HepG2 (cell line): ENCODE data around the gene ANKRD37. TPM values are rescaled to one million over a fixed set of nuclear protein-coding genes. Genes with fewer than 3 reads are reported as not detected.

ENCODE experiments used
- ARNT2 ChIP-seq: sonication (generic); formaldehyde crosslinking; IDR thresholded peaks from 2 replicates; pipeline ENCODE4 v1.8.0; 2022; ENCODE audit warnings: mild to moderate bottlenecking, low read depth, missing genetic modification reagents, moderate library complexity
- ATM ChIP-seq: fragments of 450-650 bp; IDR thresholded peaks from 2 replicates; pipeline ENCODE4 v1.7.1; 2017; ENCODE audit warnings: mild to moderate bottlenecking, borderline replicate concordance
- ATRX ChIP-seq: sonication (generic); formaldehyde crosslinking; IDR thresholded peaks from 2 replicates; pipeline ENCODE4 v1.4.0; 2020; ENCODE audit warnings: missing genetic modification reagents, borderline replicate concordance
- CAMTA2 ChIP-seq: sonication (generic); formaldehyde crosslinking; IDR thresholded peaks from 2 replicates; pipeline ENCODE4 v1.4.0; 2020; ENCODE audit warnings: mild to moderate bottlenecking, missing genetic modification reagents, borderline replicate concordance
- CENPBD1 ChIP-seq: sonication (generic); formaldehyde crosslinking; IDR thresholded peaks from 2 replicates; pipeline ENCODE4 v1.8.0; 2022; ENCODE audit warnings: missing genetic modification reagents, low read depth, mild to moderate bottlenecking, borderline replicate concordance
- CHCHD3 ChIP-seq: sonication (generic); formaldehyde crosslinking; IDR thresholded peaks from 2 replicates; pipeline ENCODE4 v1.8.0; 2022; ENCODE audit warnings: mild to moderate bottlenecking, missing genetic modification reagents, moderate library complexity
- JARID2 ChIP-seq: sonication (generic); formaldehyde crosslinking; IDR thresholded peaks from 2 replicates; pipeline ENCODE4 v1.8.1; 2023; ENCODE audit warnings: missing genetic modification reagents, inconsistent platforms; ENCODE audit not compliant: insufficient replicate concordance
- MLLT10 ChIP-seq: sonication (generic); formaldehyde crosslinking; IDR thresholded peaks from 2 replicates; pipeline ENCODE4 v1.4.0; 2020; ENCODE audit warnings: missing genetic modification reagents
- NPAS2 ChIP-seq: sonication (generic); formaldehyde crosslinking; IDR thresholded peaks from 2 replicates; pipeline ENCODE4 v1.8.0; 2022; ENCODE audit warnings: mild to moderate bottlenecking, missing genetic modification reagents, borderline replicate concordance
- RARA ChIP-seq: IDR thresholded peaks from 2 replicates; pipeline ENCODE4 v1.6.1; 2016; ENCODE audit warnings: missing genetic modification reagents, missing compliant biosample characterization
- RBFOX2 ChIP-seq: fragments of 200-400 bp; formaldehyde crosslinking; IDR thresholded peaks from 2 replicates; pipeline ENCODE4 v1.6.1; 2017; ENCODE audit warnings: low read depth, mild to moderate bottlenecking, low read length
- REPIN1 ChIP-seq: sonication (generic); formaldehyde crosslinking; IDR thresholded peaks from 2 replicates; pipeline ENCODE4 v1.8.0; 2022; ENCODE audit warnings: missing genetic modification reagents, low read depth, mild to moderate bottlenecking, borderline replicate concordance
- SPEN ChIP-seq: sonication (generic); formaldehyde crosslinking; IDR thresholded peaks from 2 replicates; pipeline ENCODE4 v1.5.1; 2020; ENCODE audit warnings: low read depth, mild to moderate bottlenecking, missing genetic modification reagents
- TCF7 ChIP-seq: sonication (generic); IDR thresholded peaks from 2 replicates; pipeline ENCODE4 v1.6.1; 2016; ENCODE audit warnings: antibody characterized with exemption, low read depth
- XRCC5 ChIP-seq: fragments of 200-400 bp; formaldehyde crosslinking; optimal IDR thresholded peaks from 2 replicates; pipeline ENCODE3; 2017; ENCODE audit warnings: mild to moderate bottlenecking, low read length
- ZC3H4 ChIP-seq: sonication (generic); formaldehyde crosslinking; IDR thresholded peaks from 2 replicates; pipeline ENCODE4 v1.4.0; 2020; ENCODE audit warnings: missing genetic modification reagents, borderline replicate concordance
- ZFP90 ChIP-seq: sonication (generic); formaldehyde crosslinking; IDR thresholded peaks from 2 replicates; pipeline ENCODE4 v1.8.0; 2022; ENCODE audit warnings: missing genetic modification reagents, mild to moderate bottlenecking, inconsistent platforms, borderline replicate concordance
- ZNF513 ChIP-seq: sonication (generic); formaldehyde crosslinking; conservative IDR thresholded peaks from 2 replicates; pipeline ENCODE4 v1.5.0; 2020; ENCODE audit warnings: missing genetic modification reagents
- ZNF563 ChIP-seq: sonication (generic); formaldehyde crosslinking; IDR thresholded peaks from 2 replicates; pipeline ENCODE4 v1.8.0; 2022; ENCODE audit warnings: mild to moderate bottlenecking, moderate library complexity, missing genetic modification reagents
- ZNF747 ChIP-seq: sonication (generic); formaldehyde crosslinking; IDR thresholded peaks from 2 replicates; pipeline ENCODE4 v1.8.1; 2023; ENCODE audit warnings: missing genetic modification reagents, mild to moderate bottlenecking, borderline replicate concordance
- ZSCAN12 ChIP-seq: sonication (generic); formaldehyde crosslinking; IDR thresholded peaks from 2 replicates; pipeline ENCODE4 v1.9.0; 2021; ENCODE audit warnings: mild to moderate bottlenecking, missing genetic modification reagents
- ZSCAN22 ChIP-seq: sonication (generic); formaldehyde crosslinking; IDR thresholded peaks from 2 replicates; pipeline ENCODE4 v1.4.0; 2020; ENCODE audit warnings: mild to moderate bottlenecking, missing genetic modification reagents
- polyA plus RNA-seq, 8 experiments: library from polyadenylated mRNA; depleted of rRNA in 3 of 8; stranded (reverse) in 7 of 8; unstranded in 1 of 8; fragments of >200 nt; fragmentation: Illumina TruSeq in 4 of 8; extraction: Trizol in 4 of 8; gene quantifications; 2 replicates each; pipeline versions ENCODE4 v1.2.1 to v1.2.3, GENCODE V29; 2011 to 2016; ENCODE audit warnings: low read depth in 4 of 8, missing spikeins in 1 of 8, mixed read lengths in 1 of 8; ENCODE audit not compliant: insufficient read depth in 1 of 8
- total RNA-seq, 5 experiments: library from RNA; depleted of rRNA; stranded (reverse); fragments of >200 nt; fragmentation: Illumina TruSeq; extraction: Trizol; gene quantifications; 2 replicates each; pipeline ENCODE4 v1.2.3, GENCODE V29; 2016; ENCODE audit warnings: low read depth in 1 of 5
- TF ChIP-seq, protein P1 (sequence below): sonication (generic); formaldehyde crosslinking; IDR thresholded peaks from 2 replicates; pipeline ENCODE4 v1.4.0; 2020; ENCODE audit warnings: missing genetic modification reagents
- TF ChIP-seq, protein P2 (sequence below): sonication (generic); formaldehyde crosslinking; IDR thresholded peaks from 2 replicates; pipeline ENCODE4 v1.4.0; 2020; ENCODE audit warnings: missing genetic modification reagents

The ANKRD37 gene
- total and polyA plus RNA-seq, 2 of the 13 experiments (the other 11 are each of a cell fraction or from before 2014, with no cell fraction given), result 2.2 to 51.4 TPM

GRCh38 chr4:185396724-185397385 lies at the start of gene ANKRD37 (continued):
- TF ChIP-seq ZNF513, result 0 out of 2 replicates have a peak, but pooled peaks have one; percentile 78
- peak; percentile 12; the same call in 1 of the 2 replicates for TF ChIP-seq RBFOX2
- TF ChIP-seq, protein P1, sequence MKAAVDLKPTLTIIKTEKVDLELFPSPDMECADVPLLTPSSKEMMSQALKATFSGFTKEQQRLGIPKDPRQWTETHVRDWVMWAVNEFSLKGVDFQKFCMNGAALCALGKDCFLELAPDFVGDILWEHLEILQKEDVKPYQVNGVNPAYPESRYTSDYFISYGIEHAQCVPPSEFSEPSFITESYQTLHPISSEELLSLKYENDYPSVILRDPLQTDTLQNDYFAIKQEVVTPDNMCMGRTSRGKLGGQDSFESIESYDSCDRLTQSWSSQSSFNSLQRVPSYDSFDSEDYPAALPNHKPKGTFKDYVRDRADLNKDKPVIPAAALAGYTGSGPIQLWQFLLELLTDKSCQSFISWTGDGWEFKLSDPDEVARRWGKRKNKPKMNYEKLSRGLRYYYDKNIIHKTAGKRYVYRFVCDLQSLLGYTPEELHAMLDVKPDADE (CRISPR knock-in tag), result no peak
- no peak for TF ChIP-seq NPAS2 (CRISPR knock-in tag)
- no peak for TF ChIP-seq ZNF563
- TF ChIP-seq, protein P2, sequence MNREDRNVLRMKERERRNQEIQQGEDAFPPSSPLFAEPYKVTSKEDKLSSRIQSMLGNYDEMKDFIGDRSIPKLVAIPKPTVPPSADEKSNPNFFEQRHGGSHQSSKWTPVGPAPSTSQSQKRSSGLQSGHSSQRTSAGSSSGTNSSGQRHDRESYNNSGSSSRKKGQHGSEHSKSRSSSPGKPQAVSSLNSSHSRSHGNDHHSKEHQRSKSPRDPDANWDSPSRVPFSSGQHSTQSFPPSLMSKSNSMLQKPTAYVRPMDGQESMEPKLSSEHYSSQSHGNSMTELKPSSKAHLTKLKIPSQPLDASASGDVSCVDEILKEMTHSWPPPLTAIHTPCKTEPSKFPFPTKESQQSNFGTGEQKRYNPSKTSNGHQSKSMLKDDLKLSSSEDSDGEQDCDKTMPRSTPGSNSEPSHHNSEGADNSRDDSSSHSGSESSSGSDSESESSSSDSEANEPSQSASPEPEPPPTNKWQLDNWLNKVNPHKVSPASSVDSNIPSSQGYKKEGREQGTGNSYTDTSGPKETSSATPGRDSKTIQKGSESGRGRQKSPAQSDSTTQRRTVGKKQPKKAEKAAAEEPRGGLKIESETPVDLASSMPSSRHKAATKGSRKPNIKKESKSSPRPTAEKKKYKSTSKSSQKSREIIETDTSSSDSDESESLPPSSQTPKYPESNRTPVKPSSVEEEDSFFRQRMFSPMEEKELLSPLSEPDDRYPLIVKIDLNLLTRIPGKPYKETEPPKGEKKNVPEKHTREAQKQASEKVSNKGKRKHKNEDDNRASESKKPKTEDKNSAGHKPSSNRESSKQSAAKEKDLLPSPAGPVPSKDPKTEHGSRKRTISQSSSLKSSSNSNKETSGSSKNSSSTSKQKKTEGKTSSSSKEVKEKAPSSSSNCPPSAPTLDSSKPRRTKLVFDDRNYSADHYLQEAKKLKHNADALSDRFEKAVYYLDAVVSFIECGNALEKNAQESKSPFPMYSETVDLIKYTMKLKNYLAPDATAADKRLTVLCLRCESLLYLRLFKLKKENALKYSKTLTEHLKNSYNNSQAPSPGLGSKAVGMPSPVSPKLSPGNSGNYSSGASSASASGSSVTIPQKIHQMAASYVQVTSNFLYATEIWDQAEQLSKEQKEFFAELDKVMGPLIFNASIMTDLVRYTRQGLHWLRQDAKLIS (CRISPR knock-in tag), result 0 out of 2 replicates have a peak, but pooled peaks have one; percentile 31
- no peak for TF ChIP-seq REPIN1 (CRISPR knock-in tag)
- no peak for TF ChIP-seq MLLT10 (CRISPR knock-in tag)
- TF ChIP-seq CENPBD1 (CRISPR knock-in tag), result no peak
- no peak; the same call in 1 of the 2 replicates for TF ChIP-seq SPEN (CRISPR knock-in tag)
- no peak for TF ChIP-seq CHCHD3 (CRISPR knock-in tag)
- no peak for TF ChIP-seq ATM
- no peak for TF ChIP-seq ARNT2 (CRISPR knock-in tag)
- no peak for TF ChIP-seq ATRX (CRISPR knock-in tag)
- TF ChIP-seq ZSCAN12 (CRISPR knock-in tag), result peak; percentile 63; the same call in 1 of the 2 replicates
- no peak; the same call in 1 of the 2 replicates for TF ChIP-seq RARA
- TF ChIP-seq XRCC5, result no peak
- no peak for TF ChIP-seq TCF7
- TF ChIP-seq CAMTA2 (CRISPR knock-in tag), result peak; percentile 60; the same call in 1 of the 2 replicates
- no peak for TF ChIP-seq JARID2 (CRISPR knock-in tag)
- no peak for TF ChIP-seq ZFP90
- no peak for TF ChIP-seq ZC3H4 (CRISPR knock-in tag)
- no peak for TF ChIP-seq ZNF747 (CRISPR knock-in tag)
- TF ChIP-seq ZSCAN22 (CRISPR knock-in tag), result no peak
